ENCODE data around the gene TRIM21. TPM values are rescaled to one million over a fixed set of nuclear protein-coding genes. Genes with fewer than 3 reads are reported as not detected.
A peak's percentile ranks its signal among the peaks of the same experiment; 100 is the strongest.

TRIM21 gene
- total and polyA plus RNA-seq, 9 of the 15 experiments (the other 6 are each of a cell fraction or from before 2014, with no cell fraction given): 9.2 to 21.1 (median 10.8) TPM

DNA sequence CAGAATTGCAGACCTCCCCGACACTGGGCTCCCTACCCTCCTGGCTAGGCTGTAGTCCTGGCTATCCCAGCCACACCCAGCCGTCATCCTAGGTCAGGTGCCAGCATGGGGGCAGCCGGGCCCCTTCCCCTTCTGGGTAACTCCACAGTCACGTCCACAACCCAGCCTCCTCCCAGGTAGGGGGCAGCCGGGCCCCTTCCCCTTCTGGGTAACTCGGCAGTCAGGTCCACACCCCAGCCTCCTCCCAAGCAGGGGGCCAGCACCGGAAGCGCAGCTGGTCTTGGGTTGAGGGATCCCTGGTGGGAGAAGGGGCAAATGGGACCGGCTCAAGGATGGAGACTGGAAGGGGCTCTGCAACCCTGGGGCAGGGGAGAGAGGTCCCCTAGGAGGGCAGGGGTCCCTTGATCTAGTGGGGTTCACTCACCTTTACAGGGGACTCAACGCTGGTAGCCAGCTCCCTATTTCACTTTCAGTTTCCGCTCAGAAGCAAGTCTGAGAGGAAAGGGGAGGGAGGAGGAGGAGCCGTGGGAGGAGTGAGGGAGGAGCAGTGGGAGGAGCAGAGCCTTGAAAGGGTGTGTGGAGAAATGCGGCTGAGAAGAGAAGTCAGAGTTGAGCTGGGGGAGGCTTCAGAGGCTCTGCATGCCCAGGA lies at the start of gene TRIM21 (continued):
- TF ChIP-seq FOS (IDR thresholded peaks at IDR 0.05; ENCODE audit: extremely low read depth, insufficient read length): no peak
- no peak for TF ChIP-seq ESRRB (CRISPR knock-in tag; IDR thresholded peaks at IDR 0.05; ENCODE audit: borderline replicate concordance)
- no peak for TF ChIP-seq ZNF644 (tag; IDR thresholded peaks at IDR 0.05; ENCODE audit: low read depth)
- TF ChIP-seq, protein P1, sequence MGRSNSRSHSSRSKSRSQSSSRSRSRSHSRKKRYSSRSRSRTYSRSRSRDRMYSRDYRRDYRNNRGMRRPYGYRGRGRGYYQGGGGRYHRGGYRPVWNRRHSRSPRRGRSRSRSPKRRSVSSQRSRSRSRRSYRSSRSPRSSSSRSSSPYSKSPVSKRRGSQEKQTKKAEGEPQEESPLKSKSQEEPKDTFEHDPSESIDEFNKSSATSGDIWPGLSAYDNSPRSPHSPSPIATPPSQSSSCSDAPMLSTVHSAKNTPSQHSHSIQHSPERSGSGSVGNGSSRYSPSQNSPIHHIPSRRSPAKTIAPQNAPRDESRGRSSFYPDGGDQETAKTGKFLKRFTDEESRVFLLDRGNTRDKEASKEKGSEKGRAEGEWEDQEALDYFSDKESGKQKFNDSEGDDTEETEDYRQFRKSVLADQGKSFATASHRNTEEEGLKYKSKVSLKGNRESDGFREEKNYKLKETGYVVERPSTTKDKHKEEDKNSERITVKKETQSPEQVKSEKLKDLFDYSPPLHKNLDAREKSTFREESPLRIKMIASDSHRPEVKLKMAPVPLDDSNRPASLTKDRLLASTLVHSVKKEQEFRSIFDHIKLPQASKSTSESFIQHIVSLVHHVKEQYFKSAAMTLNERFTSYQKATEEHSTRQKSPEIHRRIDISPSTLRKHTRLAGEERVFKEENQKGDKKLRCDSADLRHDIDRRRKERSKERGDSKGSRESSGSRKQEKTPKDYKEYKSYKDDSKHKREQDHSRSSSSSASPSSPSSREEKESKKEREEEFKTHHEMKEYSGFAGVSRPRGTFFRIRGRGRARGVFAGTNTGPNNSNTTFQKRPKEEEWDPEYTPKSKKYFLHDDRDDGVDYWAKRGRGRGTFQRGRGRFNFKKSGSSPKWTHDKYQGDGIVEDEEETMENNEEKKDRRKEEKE (IDR thresholded peaks at IDR 0.05; ENCODE audit: borderline replicate concordance in 1 of 2, control insufficient read depth in 1 of 2, low read depth in 2 of 2, low read length in 1 of 2): no peak
- no peak for TF ChIP-seq ILK (tag; IDR thresholded peaks at IDR 0.05; ENCODE audit: borderline replicate concordance, low read depth)
- TF ChIP-seq NR2F6 (CRISPR knock-in tag; IDR thresholded peaks at IDR 0.05): no peak
- no peak for TF ChIP-seq MEF2D (tag; conservative IDR thresholded peaks at IDR 0.05; ENCODE audit: low read depth)
- no peak for TF ChIP-seq LCOR (CRISPR knock-in tag; IDR thresholded peaks at IDR 0.05)
- TF ChIP-seq CXXC5 (CRISPR knock-in tag; IDR thresholded peaks at IDR 0.05): no peak
- no peak for TF ChIP-seq LARP7 (IDR thresholded peaks at IDR 0.05)
- no peak for TF ChIP-seq NFYB (IDR thresholded peaks at IDR 0.05; ENCODE audit: extremely low read depth, insufficient read length)
- TF ChIP-seq, protein P2, sequence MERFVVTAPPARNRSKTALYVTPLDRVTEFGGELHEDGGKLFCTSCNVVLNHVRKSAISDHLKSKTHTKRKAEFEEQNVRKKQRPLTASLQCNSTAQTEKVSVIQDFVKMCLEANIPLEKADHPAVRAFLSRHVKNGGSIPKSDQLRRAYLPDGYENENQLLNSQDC (CRISPR knock-in tag; IDR thresholded peaks at IDR 0.05): no peak
- TF ChIP-seq MTA3 (IDR thresholded peaks at IDR 0.05; ENCODE audit: borderline replicate concordance): peak; percentile 51; the same call in 1 of the 2 replicates
- TF ChIP-seq ZNF431 (CRISPR knock-in tag; IDR thresholded peaks at IDR 0.05): no peak
- no peak for TF ChIP-seq CBFA2T3 (IDR thresholded peaks at IDR 0.05)
- TF ChIP-seq, protein P3, sequence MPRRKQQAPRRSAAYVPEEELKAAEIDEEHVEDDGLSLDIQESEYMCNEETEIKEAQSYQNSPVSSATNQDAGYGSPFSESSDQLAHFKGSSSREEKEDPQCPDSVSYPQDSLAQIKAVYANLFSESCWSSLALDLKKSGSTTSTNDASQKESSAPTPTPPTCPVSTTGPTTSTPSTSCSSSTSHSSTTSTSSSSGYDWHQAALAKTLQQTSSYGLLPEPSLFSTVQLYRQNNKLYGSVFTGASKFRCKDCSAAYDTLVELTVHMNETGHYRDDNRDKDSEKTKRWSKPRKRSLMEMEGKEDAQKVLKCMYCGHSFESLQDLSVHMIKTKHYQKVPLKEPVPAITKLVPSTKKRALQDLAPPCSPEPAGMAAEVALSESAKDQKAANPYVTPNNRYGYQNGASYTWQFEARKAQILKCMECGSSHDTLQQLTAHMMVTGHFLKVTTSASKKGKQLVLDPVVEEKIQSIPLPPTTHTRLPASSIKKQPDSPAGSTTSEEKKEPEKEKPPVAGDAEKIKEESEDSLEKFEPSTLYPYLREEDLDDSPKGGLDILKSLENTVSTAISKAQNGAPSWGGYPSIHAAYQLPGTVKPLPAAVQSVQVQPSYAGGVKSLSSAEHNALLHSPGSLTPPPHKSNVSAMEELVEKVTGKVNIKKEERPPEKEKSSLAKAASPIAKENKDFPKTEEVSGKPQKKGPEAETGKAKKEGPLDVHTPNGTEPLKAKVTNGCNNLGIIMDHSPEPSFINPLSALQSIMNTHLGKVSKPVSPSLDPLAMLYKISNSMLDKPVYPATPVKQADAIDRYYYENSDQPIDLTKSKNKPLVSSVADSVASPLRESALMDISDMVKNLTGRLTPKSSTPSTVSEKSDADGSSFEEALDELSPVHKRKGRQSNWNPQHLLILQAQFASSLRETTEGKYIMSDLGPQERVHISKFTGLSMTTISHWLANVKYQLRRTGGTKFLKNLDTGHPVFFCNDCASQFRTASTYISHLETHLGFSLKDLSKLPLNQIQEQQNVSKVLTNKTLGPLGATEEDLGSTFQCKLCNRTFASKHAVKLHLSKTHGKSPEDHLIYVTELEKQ (CRISPR knock-in tag; IDR thresholded peaks at IDR 0.05): no peak
